SK-N-MC (cell line): ENCODE data around the gene AP2M1.

Experiments
- EZH2 ChIP-seq: fragments of 200-600 bp; sonication (generic); IDR thresholded peaks from one replicate; pipeline ENCODE4 v1.6.1; 2017; ENCODE audit warnings: antibody characterized with exemption
- POLR2AphosphoS5 ChIP-seq: IDR thresholded peaks from 2 replicates; pipeline ENCODE4 v1.6.1; 2012; ENCODE audit warnings: mild to moderate bottlenecking, low read depth, low read length, borderline replicate concordance

GRCh38 chr3:184168363-184169120 is 6.1 kb upstream of the AP2M1 start:
- TF ChIP-seq POLR2AphosphoS5 (no peak), EZH2 (no peak)
